Measurements from ENCODE around the gene SAMD4A.

GRCh38 chr14:54805070-54805444 is 238.1 kb downstream of the SAMD4A start:
- no peak for TF ChIP-seq SMC3 (IDR thresholded peaks at IDR 0.05; ENCODE audit: low read depth, low read length)
- TF ChIP-seq CTCF (conservative IDR thresholded peaks at IDR 0.05; ENCODE audit: low read depth, low read length): no peak
- no peak for TF ChIP-seq RAD21 (IDR thresholded peaks at IDR 0.05; ENCODE audit: low read length)
- TF ChIP-seq CEBPB (IDR thresholded peaks at IDR 0.05; ENCODE audit: low read depth, low read length): no peak
- no peak for TF ChIP-seq POLR2A (IDR thresholded peaks at IDR 0.05; ENCODE audit: low read depth, low read length)
